Small intestine (tissue), 7 donors: Measurements from ENCODE around the gene CFAP61. TPM values are rescaled to one million over a fixed set of nuclear protein-coding genes. Genes with fewer than 3 reads are reported as not detected.

Experiments
- DNase-seq, 2 donors: peaks; one replicate each; pipeline versions ENCODE4 v3.0.0 to v3.0.0-alpha.2; 2013
- FAIRE-seq: peaks from 2 replicates; lab custom pipeline; 2012; peaks lifted over from hg19 to GRCh38; lab: Jason Lieb, UNC
- H3K27ac ChIP-seq, 3 donors: one replicate each; pipeline ENCODE4 v1.5.1; 2013; ENCODE audit warnings: low read length in 2 of 3, mild to moderate bottlenecking in 2 of 3, control low read depth in 1 of 3, inconsistent platforms in 1 of 3, low read depth in 1 of 3, moderate library complexity in 1 of 3
- H3K27me3 ChIP-seq, 3 donors: one replicate each; pipeline ENCODE4 v1.6.1; 2013; ENCODE audit warnings: low read length in 3 of 3, inconsistent platforms in 1 of 3; ENCODE audit not compliant: control insufficient read depth in 3 of 3, insufficient read depth in 3 of 3
- H3K36me3 ChIP-seq, 3 donors: one replicate each; pipeline ENCODE4 v1.6.1; 2013; ENCODE audit warnings: low read length in 3 of 3, inconsistent platforms in 1 of 3, low read depth in 1 of 3, mild to moderate bottlenecking in 1 of 3, moderate library complexity in 1 of 3; ENCODE audit not compliant: control insufficient read depth in 3 of 3, insufficient read depth in 2 of 3
- H3K4me1 ChIP-seq, 3 donors: one replicate each; pipeline ENCODE4 v1.6.1; 2013; ENCODE audit warnings: low read length in 2 of 3, inconsistent platforms in 1 of 3, low read depth in 1 of 3, mild to moderate bottlenecking in 1 of 3, moderate library complexity in 1 of 3; ENCODE audit not compliant: control insufficient read depth in 3 of 3, insufficient read depth in 2 of 3
- H3K4me3 ChIP-seq, 3 donors: one replicate each; pipeline ENCODE4 v1.5.1; 2013; ENCODE audit warnings: low read length in 3 of 3, control low read depth in 1 of 3, inconsistent platforms in 1 of 3, low read depth in 1 of 3, mild to moderate bottlenecking in 1 of 3, moderate library complexity in 1 of 3
- H3K9me3 ChIP-seq, 2 donors: one replicate each; pipeline ENCODE4 v1.6.1; 2013; ENCODE audit warnings: low read depth in 1 of 2, low read length in 1 of 2; ENCODE audit not compliant: control insufficient read depth in 2 of 2, insufficient read depth in 1 of 2
- WGBS, 3 donors: extraction: QIAGEN DNeasy Blood & Tissue Kit; methylation state at CpG; one replicate each; pipeline ENCODE4 v1.1.7; 2013; 5-methylcytosine and 5-hydroxymethylcytosine counted together
- polyA plus RNA-seq, 4 donors: library from polyadenylated mRNA; stranded (reverse) in 3 of 4; unstranded in 1 of 4; fragments of 200-250 nt in 3 of 4; fragments of 120-200 nt in 1 of 4; gene quantifications; one replicate each; pipeline versions ENCODE4 v1.2.1 to v1.2.3, GENCODE V29; 2013
- donor health status: healthy with polysubstance abuse.
- donor health status: control.
- donor health status: control.
- donor health status: Bipolar disorder and iron deficiency.
- donor health status: healthy.

The CFAP61 gene
- polyA plus RNA-seq, 4 donors = 0.18 TPM; not detected in 2

- FAIRE-seq (no peak), DNase-seq (no peak)
- peak overlapping the region; percentile 65 to 73 (median 73) for H3K4me3 ChIP-seq
- H3K36me3 ChIP-seq = peaks cover 8 to 11% (median 11%) of the 10 kb centered on the region in 3 donors
- peak overlapping the region; percentile 66 to 90 (median 85) for H3K27ac ChIP-seq
- peaks cover 0 to 2% (median 0%) of the 10 kb centered on the region in 3 donors for H3K4me1 ChIP-seq
- no peaks in the 10 kb centered on the region for H3K27me3 ChIP-seq
- 0 to 1% (median 0%) methylated on average over 13 of the region's 13 CpGs for WGBS, 3 donors
- no peaks in the 10 kb centered on the region for H3K9me3 ChIP-seq
These were observed 612 bp upstream of the CFAP61 start for GRCh38 chr20:20051767-20052073.

GRCh38 chr20:20060234-20060998 lies 8.1 kb downstream of the CFAP61 start:
- WGBS, 3 donors = 77 to 86% (median 84%) methylated on average over 6 of the region's 6 CpGs
- no peaks in the 10 kb centered on the region for H3K9me3 ChIP-seq
- peaks cover 0 to 3% (median 0%) of the 10 kb centered on the region in 3 donors for H3K27me3 ChIP-seq
- no peak overlapping the region for H3K4me3 ChIP-seq
- DNase-seq = no peak
- H3K36me3 ChIP-seq = no peaks in the 10 kb centered on the region
- no peaks in the 10 kb centered on the region for H3K4me1 ChIP-seq
- FAIRE-seq = no peak
- H3K27ac ChIP-seq = no peak overlapping the region

- Histone ChIP-seq H3K27me3 (peaks cover 0 to 2% (median 0%) of the 10 kb centered on the region in 3 donors), H3K4me1 (no peaks in the 10 kb centered on the region), H3K9me3 (no peaks in the 10 kb centered on the region), H3K27ac (no peak overlapping the region), H3K4me3 (no peak overlapping the region), H3K36me3 (no peaks in the 10 kb centered on the region)
- FAIRE-seq (no peak), DNase-seq (peak in 1 of 2 donors; percentile 7)
- WGBS, 3 donors = 51 to 65% (median 58%) methylated on average over 12 of the region's 12 CpGs
These were observed 11.8 kb downstream of the CFAP61 start for GRCh38 chr20:20063941-20064702.

GRCh38 chr20:20065361-20065760 lies 13.0 kb downstream of the CFAP61 start:
- no peaks in the 10 kb centered on the region for H3K4me1 ChIP-seq
- 78 to 83% (median 82%) methylated on average over 1 of the region's 1 CpG for WGBS, 3 donors
- H3K27ac ChIP-seq = no peak overlapping the region
- H3K9me3 ChIP-seq = no peaks in the 10 kb centered on the region
- H3K4me3 ChIP-seq = no peak overlapping the region
- H3K36me3 ChIP-seq = no peaks in the 10 kb centered on the region
- FAIRE-seq = no peak
- H3K27me3 ChIP-seq = peaks cover 0 to 2% (median 0%) of the 10 kb centered on the region in 3 donors
- DNase-seq = no peak

- no peak overlapping the region for H3K4me3 ChIP-seq
- no peaks in the 10 kb centered on the region for H3K4me1 ChIP-seq
- no peak for FAIRE-seq
- H3K36me3 ChIP-seq = no peaks in the 10 kb centered on the region
- peak in 1 of 2 donors; percentile 15 for DNase-seq
- peaks cover 0 to 4% (median 3%) of the 10 kb centered on the region in 3 donors for H3K27me3 ChIP-seq
- H3K27ac ChIP-seq = no peak overlapping the region
- H3K9me3 ChIP-seq = no peaks in the 10 kb centered on the region
- 28 to 52% (median 37%) methylated on average over 10 of the region's 10 CpGs for WGBS, 3 donors
These were observed 18.8 kb downstream of the CFAP61 start for GRCh38 chr20:20070871-20071726.

- no peak for DNase-seq
- Histone ChIP-seq H3K4me3 (no peak overlapping the region), H3K4me1 (no peaks in the 10 kb centered on the region), H3K9me3 (no peaks in the 10 kb centered on the region), H3K27me3 (peaks cover 0 to 4% (median 3%) of the 10 kb centered on the region in 3 donors), H3K27ac (no peak overlapping the region), H3K36me3 (no peaks in the 10 kb centered on the region)
- FAIRE-seq = no peak
- WGBS, 3 donors = 28 to 52% (median 38%) methylated on average over 15 of the region's 15 CpGs
These were observed 21.6 kb downstream of the CFAP61 start for GRCh38 chr20:20073801-20074371.

GRCh38 chr20:20075032-20075431 lies 22.7 kb downstream of the CFAP61 start:
- Histone ChIP-seq H3K36me3 (no peaks in the 10 kb centered on the region), H3K27me3 (peaks cover 0 to 4% (median 3%) of the 10 kb centered on the region in 3 donors), H3K9me3 (no peaks in the 10 kb centered on the region), H3K4me3 (no peak overlapping the region), H3K27ac (no peak overlapping the region), H3K4me1 (no peaks in the 10 kb centered on the region)
- WGBS, 3 donors = 74 to 80% (median 78%) methylated on average over 4 of the region's 4 CpGs
- FAIRE-seq (no peak), DNase-seq (no peak)
